HEK293 (cell line): ENCODE results near the gene CNP.

Experiments used
- BCL11B ChIP-seq: fragments of 450-650 bp; formaldehyde crosslinking; IDR thresholded peaks from 2 replicates; pipeline ENCODE4 v1.5.1; 2016; ENCODE audit warnings: low read depth, missing biosample characterization, missing genetic modification characterization
- GFI1B ChIP-seq: fragments of 450-650 bp; formaldehyde crosslinking; IDR thresholded peaks from 2 replicates; pipeline ENCODE4 v1.5.1; 2016; ENCODE audit warnings: missing biosample characterization, missing genetic modification characterization
- GLIS2 ChIP-seq: fragments of 450-650 bp; formaldehyde crosslinking; IDR thresholded peaks from 2 replicates; pipeline ENCODE4 v1.5.1; 2016; ENCODE audit warnings: missing biosample characterization, missing genetic modification characterization
- HOXC10 ChIP-seq: sonication (generic); formaldehyde crosslinking; IDR thresholded peaks from 2 replicates; pipeline ENCODE4 v1.8.1; 2023; ENCODE audit warnings: mild to moderate bottlenecking, missing genetic modification reagents
- MEIS1 ChIP-seq: sonication (generic); formaldehyde crosslinking; IDR thresholded peaks from 2 replicates; pipeline ENCODE4 v1.8.1; 2022; ENCODE audit warnings: missing genetic modification reagents, mild to moderate bottlenecking, borderline replicate concordance
- MZF1 ChIP-seq: fragments of 450-650 bp; formaldehyde crosslinking; IDR thresholded peaks from 2 replicates; pipeline ENCODE4 v1.5.1; 2017; ENCODE audit warnings: missing biosample characterization, missing genetic modification characterization, borderline replicate concordance
- RBAK ChIP-seq: fragments of 450-650 bp; formaldehyde crosslinking; IDR thresholded peaks from 2 replicates; pipeline ENCODE4 v1.5.1; 2016; ENCODE audit warnings: missing biosample characterization, missing genetic modification characterization
- SCRT1 ChIP-seq: fragments of 450-650 bp; formaldehyde crosslinking; IDR thresholded peaks from 2 replicates; pipeline ENCODE4 v1.5.1; 2016; ENCODE audit warnings: missing biosample characterization, missing genetic modification characterization, borderline replicate concordance
- SP7 ChIP-seq: fragments of 450-650 bp; formaldehyde crosslinking; IDR thresholded peaks from 2 replicates; pipeline ENCODE4 v1.5.1; 2016; ENCODE audit warnings: missing biosample characterization, missing genetic modification characterization
- TRIM28 ChIP-seq: IDR thresholded peaks from 2 replicates; pipeline ENCODE4 v1.6.1; 2011; ENCODE audit warnings: low read length, control low read depth, borderline replicate concordance
- ZFP37 ChIP-seq: fragments of 450-650 bp; formaldehyde crosslinking; IDR thresholded peaks from 2 replicates; pipeline ENCODE4 v1.5.1; 2016; ENCODE audit warnings: missing biosample characterization, missing genetic modification characterization
- ZNF114 ChIP-seq: fragments of 450-650 bp; formaldehyde crosslinking; IDR thresholded peaks from 2 replicates; pipeline ENCODE4 v1.5.0; 2017; ENCODE audit warnings: missing biosample characterization, missing genetic modification characterization
- ZNF138 ChIP-seq: fragments of 450-650 bp; formaldehyde crosslinking; IDR thresholded peaks from 2 replicates; pipeline ENCODE4 v1.5.1; 2016; ENCODE audit warnings: missing biosample characterization, missing genetic modification characterization, borderline replicate concordance
- ZNF146 ChIP-seq: fragments of 450-650 bp; formaldehyde crosslinking; IDR thresholded peaks from 2 replicates; pipeline ENCODE4 v1.5.1; 2016; ENCODE audit warnings: missing biosample characterization, missing genetic modification characterization
- ZNF19 ChIP-seq: fragments of 450-650 bp; formaldehyde crosslinking; IDR thresholded peaks from 2 replicates; pipeline ENCODE4; 2016; ENCODE audit warnings: missing biosample characterization, missing genetic modification characterization, low read depth
- ZNF2 ChIP-seq: fragments of 450-650 bp; formaldehyde crosslinking; IDR thresholded peaks from 2 replicates; pipeline ENCODE4 v1.5.1; 2016; ENCODE audit warnings: missing biosample characterization, missing genetic modification characterization
- ZNF223 ChIP-seq: fragments of 450-650 bp; formaldehyde crosslinking; IDR thresholded peaks from 2 replicates; pipeline ENCODE4 v1.5.1; 2016; ENCODE audit warnings: missing biosample characterization, missing genetic modification characterization
- ZNF341 ChIP-seq: fragments of 450-650 bp; formaldehyde crosslinking; IDR thresholded peaks from 2 replicates; pipeline ENCODE4; 2016; ENCODE audit warnings: low read depth, missing biosample characterization, missing genetic modification characterization
- ZNF404 ChIP-seq: fragments of 450-650 bp; formaldehyde crosslinking; IDR thresholded peaks from 2 replicates; pipeline ENCODE4 v1.5.1; 2017; ENCODE audit warnings: missing biosample characterization, missing genetic modification characterization
- ZNF501 ChIP-seq: fragments of 450-650 bp; formaldehyde crosslinking; IDR thresholded peaks from 2 replicates; pipeline ENCODE4 v1.5.1; 2016; ENCODE audit warnings: missing biosample characterization, missing genetic modification characterization
- ZNF560 ChIP-seq: fragments of 450-650 bp; formaldehyde crosslinking; IDR thresholded peaks from 2 replicates; pipeline ENCODE4 v1.5.1; 2017; ENCODE audit warnings: missing biosample characterization, missing genetic modification characterization, borderline replicate concordance
- ZNF596 ChIP-seq: fragments of 450-650 bp; IDR thresholded peaks from 2 replicates; pipeline ENCODE4 v1.5.0; 2018; ENCODE audit warnings: missing biosample characterization, mild to moderate bottlenecking, missing genetic modification characterization, moderate library complexity
- ZNF654 ChIP-seq: fragments of 450-650 bp; formaldehyde crosslinking; IDR thresholded peaks from 2 replicates; pipeline ENCODE4 v1.5.1; 2016; ENCODE audit warnings: low read depth, missing biosample characterization, missing genetic modification characterization
- ZNF701 ChIP-seq: fragments of 450-650 bp; formaldehyde crosslinking; IDR thresholded peaks from 2 replicates; pipeline ENCODE4 v1.5.1; 2016; ENCODE audit warnings: missing biosample characterization, missing genetic modification characterization
- ZNF76 ChIP-seq: fragments of 450-650 bp; formaldehyde crosslinking; IDR thresholded peaks from 2 replicates; pipeline ENCODE4; 2016; ENCODE audit warnings: low read depth, missing biosample characterization, missing genetic modification characterization, borderline replicate concordance
- TF ChIP-seq, protein P1 (sequence below): fragments of 450-650 bp; formaldehyde crosslinking; IDR thresholded peaks from 2 replicates; pipeline ENCODE4 v1.5.1; 2017; ENCODE audit warnings: missing biosample characterization, missing genetic modification characterization
- TF ChIP-seq, protein P2 (sequence below): fragments of 450-650 bp; formaldehyde crosslinking; IDR thresholded peaks from 2 replicates; pipeline ENCODE4 v1.5.1; 2016; ENCODE audit warnings: missing biosample characterization, missing genetic modification characterization, low read depth
- TF ChIP-seq, protein P3 (sequence below): fragments of 450-650 bp; formaldehyde crosslinking; IDR thresholded peaks from 2 replicates; pipeline ENCODE4 v1.5.1; 2016; ENCODE audit warnings: missing biosample characterization, missing genetic modification characterization
- TF ChIP-seq, protein P4 (sequence below): fragments of 450-650 bp; formaldehyde crosslinking; IDR thresholded peaks from 2 replicates; pipeline ENCODE4 v1.5.1; 2016; ENCODE audit warnings: missing biosample characterization, missing genetic modification characterization
- TF ChIP-seq, protein P5 (sequence below): fragments of 450-650 bp; formaldehyde crosslinking; optimal IDR thresholded peaks from 2 replicates; pipeline ENCODE3; 2016; ENCODE audit warnings: missing biosample characterization, mild to moderate bottlenecking, missing genetic modification characterization
- TF ChIP-seq, protein P6 (sequence below): fragments of 450-650 bp; formaldehyde crosslinking; IDR thresholded peaks from 2 replicates; pipeline ENCODE4 v1.5.1; 2016; ENCODE audit warnings: missing biosample characterization, missing genetic modification characterization
- TF ChIP-seq, protein P7 (sequence below): IDR thresholded peaks from 2 replicates; pipeline ENCODE4 v1.6.1; 2011; ENCODE audit warnings: mild to moderate bottlenecking, low read depth, low read length, borderline replicate concordance

The CNP gene

DNA sequence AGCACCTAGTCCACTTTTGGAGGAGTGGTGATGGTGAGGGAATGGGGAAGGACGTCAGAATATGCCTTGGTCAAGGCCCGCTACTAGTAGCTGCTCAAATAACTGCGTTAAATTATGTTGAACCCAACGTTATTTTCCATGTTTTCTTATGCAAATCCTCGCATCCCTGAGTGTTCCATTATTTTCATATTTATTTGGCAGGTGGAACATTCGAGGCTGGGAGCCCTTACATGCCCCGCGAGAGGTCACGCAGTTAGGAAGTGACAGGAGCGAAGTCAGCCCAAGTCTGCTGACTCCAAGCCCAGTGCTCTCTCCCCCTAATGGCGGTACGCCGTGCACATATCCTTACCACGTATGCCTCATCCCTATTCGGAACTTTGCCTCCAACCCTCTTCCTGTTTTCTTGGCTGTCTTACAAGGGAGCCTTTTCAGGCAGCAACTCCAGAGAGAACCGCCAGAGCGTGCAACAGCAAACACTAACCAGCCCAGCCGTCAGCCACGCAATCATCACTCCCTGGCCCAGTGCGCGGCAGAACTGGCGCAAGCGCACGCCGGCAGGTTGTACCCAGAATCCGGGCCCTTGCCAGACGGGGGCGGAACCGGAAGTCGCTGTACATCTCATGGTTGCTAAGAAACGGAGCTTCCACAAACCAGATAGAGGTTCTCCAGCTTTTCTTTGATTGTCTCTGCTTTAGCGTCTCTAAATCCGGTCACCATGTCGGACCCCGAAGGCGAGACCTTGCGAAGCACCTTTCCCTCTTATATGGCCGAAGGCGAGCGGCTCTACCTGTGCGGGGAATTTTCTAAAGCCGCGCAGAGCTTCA, 36.4 kb upstream of the CNP start, which contains the start of gene ODAD4 (continued):
- TF ChIP-seq BCL11B (tag by site-specific recombination) = no peak
- TF ChIP-seq MZF1 (tag by site-specific recombination) = peak; percentile 63; the same call in 1 of the 2 replicates
- TF ChIP-seq, protein P1, sequence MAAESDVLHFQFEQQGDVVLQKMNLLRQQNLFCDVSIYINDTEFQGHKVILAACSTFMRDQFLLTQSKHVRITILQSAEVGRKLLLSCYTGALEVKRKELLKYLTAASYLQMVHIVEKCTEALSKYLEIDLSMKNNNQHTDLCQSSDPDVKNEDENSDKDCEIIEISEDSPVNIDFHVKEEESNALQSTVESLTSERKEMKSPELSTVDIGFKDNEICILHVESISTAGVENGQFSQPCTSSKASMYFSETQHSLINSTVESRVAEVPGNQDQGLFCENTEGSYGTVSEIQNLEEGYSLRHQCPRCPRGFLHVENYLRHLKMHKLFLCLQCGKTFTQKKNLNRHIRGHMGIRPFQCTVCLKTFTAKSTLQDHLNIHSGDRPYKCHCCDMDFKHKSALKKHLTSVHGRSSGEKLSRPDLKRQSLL (tag by site-specific recombination) = no peak
- TF ChIP-seq, protein P2, sequence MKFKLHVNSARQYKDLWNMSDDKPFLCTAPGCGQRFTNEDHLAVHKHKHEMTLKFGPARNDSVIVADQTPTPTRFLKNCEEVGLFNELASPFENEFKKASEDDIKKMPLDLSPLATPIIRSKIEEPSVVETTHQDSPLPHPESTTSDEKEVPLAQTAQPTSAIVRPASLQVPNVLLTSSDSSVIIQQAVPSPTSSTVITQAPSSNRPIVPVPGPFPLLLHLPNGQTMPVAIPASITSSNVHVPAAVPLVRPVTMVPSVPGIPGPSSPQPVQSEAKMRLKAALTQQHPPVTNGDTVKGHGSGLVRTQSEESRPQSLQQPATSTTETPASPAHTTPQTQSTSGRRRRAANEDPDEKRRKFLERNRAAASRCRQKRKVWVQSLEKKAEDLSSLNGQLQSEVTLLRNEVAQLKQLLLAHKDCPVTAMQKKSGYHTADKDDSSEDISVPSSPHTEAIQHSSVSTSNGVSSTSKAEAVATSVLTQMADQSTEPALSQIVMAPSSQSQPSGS = no peak
- TF ChIP-seq ZNF138 (tag by site-specific recombination) = no peak
- 0 out of 2 replicates have a peak, but pooled peaks have one; percentile 8 for TF ChIP-seq ZNF701
- no peak for TF ChIP-seq SCRT1 (tag by site-specific recombination)
- TF ChIP-seq GLIS2 (tag by site-specific recombination) = no peak
- TF ChIP-seq ZNF114 (tag by site-specific recombination) = no peak
- peak; percentile 93 for TF ChIP-seq ZNF501 (tag by site-specific recombination)
- no peak for TF ChIP-seq ZNF19
- TF ChIP-seq, protein P3, sequence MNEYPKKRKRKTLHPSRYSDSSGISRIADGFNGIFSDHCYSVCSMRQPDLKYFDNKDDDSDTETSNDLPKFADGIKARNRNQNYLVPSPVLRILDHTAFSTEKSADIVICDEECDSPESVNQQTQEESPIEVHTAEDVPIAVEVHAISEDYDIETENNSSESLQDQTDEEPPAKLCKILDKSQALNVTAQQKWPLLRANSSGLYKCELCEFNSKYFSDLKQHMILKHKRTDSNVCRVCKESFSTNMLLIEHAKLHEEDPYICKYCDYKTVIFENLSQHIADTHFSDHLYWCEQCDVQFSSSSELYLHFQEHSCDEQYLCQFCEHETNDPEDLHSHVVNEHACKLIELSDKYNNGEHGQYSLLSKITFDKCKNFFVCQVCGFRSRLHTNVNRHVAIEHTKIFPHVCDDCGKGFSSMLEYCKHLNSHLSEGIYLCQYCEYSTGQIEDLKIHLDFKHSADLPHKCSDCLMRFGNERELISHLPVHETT (tag by site-specific recombination) = peak; percentile 72
- no peak; the same call in 1 of the 2 replicates for TF ChIP-seq ZNF76 (tag by site-specific recombination)
- TF ChIP-seq ZNF404 (tag by site-specific recombination) = no peak
- no peak for TF ChIP-seq MEIS1
- TF ChIP-seq, protein P4, sequence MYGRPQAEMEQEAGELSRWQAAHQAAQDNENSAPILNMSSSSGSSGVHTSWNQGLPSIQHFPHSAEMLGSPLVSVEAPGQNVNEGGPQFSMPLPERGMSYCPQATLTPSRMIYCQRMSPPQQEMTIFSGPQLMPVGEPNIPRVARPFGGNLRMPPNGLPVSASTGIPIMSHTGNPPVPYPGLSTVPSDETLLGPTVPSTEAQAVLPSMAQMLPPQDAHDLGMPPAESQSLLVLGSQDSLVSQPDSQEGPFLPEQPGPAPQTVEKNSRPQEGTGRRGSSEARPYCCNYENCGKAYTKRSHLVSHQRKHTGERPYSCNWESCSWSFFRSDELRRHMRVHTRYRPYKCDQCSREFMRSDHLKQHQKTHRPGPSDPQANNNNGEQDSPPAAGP (tag by site-specific recombination) = peak; percentile 82
- no peak for TF ChIP-seq ZFP37 (tag by site-specific recombination)
- TF ChIP-seq, protein P5, sequence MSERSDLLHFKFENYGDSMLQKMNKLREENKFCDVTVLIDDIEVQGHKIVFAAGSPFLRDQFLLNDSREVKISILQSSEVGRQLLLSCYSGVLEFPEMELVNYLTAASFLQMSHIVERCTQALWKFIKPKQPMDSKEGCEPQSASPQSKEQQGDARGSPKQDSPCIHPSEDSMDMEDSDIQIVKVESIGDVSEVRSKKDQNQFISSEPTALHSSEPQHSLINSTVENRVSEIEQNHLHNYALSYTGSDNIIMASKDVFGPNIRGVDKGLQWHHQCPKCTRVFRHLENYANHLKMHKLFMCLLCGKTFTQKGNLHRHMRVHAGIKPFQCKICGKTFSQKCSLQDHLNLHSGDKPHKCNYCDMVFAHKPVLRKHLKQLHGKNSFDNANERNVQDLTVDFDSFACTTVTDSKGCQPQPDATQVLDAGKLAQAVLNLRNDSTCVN = peak; percentile 61
- TF ChIP-seq HOXC10 (CRISPR knock-in tag) = no peak
- peak; percentile 83 for TF ChIP-seq ZNF341 (tag by site-specific recombination)
- TF ChIP-seq, protein P6, sequence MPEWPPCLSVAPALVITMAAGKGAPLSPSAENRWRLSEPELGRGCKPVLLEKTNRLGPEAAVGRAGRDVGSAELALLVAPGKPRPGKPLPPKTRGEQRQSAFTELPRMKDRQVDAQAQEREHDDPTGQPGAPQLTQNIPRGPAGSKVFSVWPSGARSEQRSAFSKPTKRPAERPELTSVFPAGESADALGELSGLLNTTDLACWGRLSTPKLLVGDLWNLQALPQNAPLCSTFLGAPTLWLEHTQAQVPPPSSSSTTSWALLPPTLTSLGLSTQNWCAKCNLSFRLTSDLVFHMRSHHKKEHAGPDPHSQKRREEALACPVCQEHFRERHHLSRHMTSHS (tag by site-specific recombination) = no peak
- TF ChIP-seq RBAK (tag by site-specific recombination) = no peak
- TF ChIP-seq ZNF223 (tag by site-specific recombination) = no peak
- TF ChIP-seq TRIM28 = peak; percentile 98
- TF ChIP-seq GFI1B (tag by site-specific recombination) = no peak
- peak; percentile 81 for TF ChIP-seq SP7
- TF ChIP-seq ZNF596 (tag by site-specific recombination) = no peak
- TF ChIP-seq, protein P7, sequence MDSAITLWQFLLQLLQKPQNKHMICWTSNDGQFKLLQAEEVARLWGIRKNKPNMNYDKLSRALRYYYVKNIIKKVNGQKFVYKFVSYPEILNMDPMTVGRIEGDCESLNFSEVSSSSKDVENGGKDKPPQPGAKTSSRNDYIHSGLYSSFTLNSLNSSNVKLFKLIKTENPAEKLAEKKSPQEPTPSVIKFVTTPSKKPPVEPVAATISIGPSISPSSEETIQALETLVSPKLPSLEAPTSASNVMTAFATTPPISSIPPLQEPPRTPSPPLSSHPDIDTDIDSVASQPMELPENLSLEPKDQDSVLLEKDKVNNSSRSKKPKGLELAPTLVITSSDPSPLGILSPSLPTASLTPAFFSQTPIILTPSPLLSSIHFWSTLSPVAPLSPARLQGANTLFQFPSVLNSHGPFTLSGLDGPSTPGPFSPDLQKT = 0 out of 2 replicates have a peak, but pooled peaks have one; percentile 56
- TF ChIP-seq ZNF146 (tag by site-specific recombination) = 0 out of 2 replicates have a peak, but pooled peaks have one; percentile 23
- peak; percentile 69; the same call in 1 of the 2 replicates for TF ChIP-seq ZNF2 (tag by site-specific recombination)
- TF ChIP-seq ZNF654 = no peak; the same call in 1 of the 2 replicates
- TF ChIP-seq ZNF560 (tag by site-specific recombination) = no peak
